ENCODE results near the gene TNFSF4. TPM values are rescaled to one million over a fixed set of nuclear protein-coding genes. Genes with fewer than 3 reads are reported as not detected.

Gene TNFSF4
- total and polyA plus RNA-seq, 2 of the 13 experiments (the other 11 are each of a cell fraction or from before 2014, with no cell fraction given): 2.4 to 7.9 TPM

- TF ChIP-seq ZNF281 (CRISPR knock-in tag; IDR thresholded peaks at IDR 0.05; ENCODE audit: borderline replicate concordance): peak; percentile 37; the same call in 1 of the 2 replicates
- TF ChIP-seq DMTF1 (CRISPR knock-in tag; IDR thresholded peaks at IDR 0.05): no peak
- peak; percentile 48; the same call in 1 of the 2 replicates for TF ChIP-seq NR2F2 (IDR thresholded peaks at IDR 0.05; ENCODE audit: borderline replicate concordance, low read depth)
- peak; percentile 100 for TF ChIP-seq ZNF644 (CRISPR knock-in tag; IDR thresholded peaks at IDR 0.05; ENCODE audit: low read depth)
- no peak for TF ChIP-seq TERF1 (CRISPR knock-in tag; IDR thresholded peaks at IDR 0.05)
- no peak for TF ChIP-seq ZNF770 (CRISPR knock-in tag; IDR thresholded peaks at IDR 0.05)
- TF ChIP-seq MAF1 (CRISPR knock-in tag; IDR thresholded peaks at IDR 0.05; ENCODE audit: borderline replicate concordance): no peak
- TF ChIP-seq ZNF292 (CRISPR knock-in tag; IDR thresholded peaks at IDR 0.05; ENCODE audit: borderline replicate concordance, low read depth): peak; percentile 92; the same call in 1 of the 2 replicates
- no peak for TF ChIP-seq ZSCAN25 (CRISPR knock-in tag; IDR thresholded peaks at IDR 0.05)
- no peak for TF ChIP-seq ZBTB49 (CRISPR knock-in tag; IDR thresholded peaks at IDR 0.05; ENCODE audit: borderline replicate concordance)
- TF ChIP-seq ZNF619 (CRISPR knock-in tag; IDR thresholded peaks at IDR 0.05): no peak
- TF ChIP-seq SRF (IDR thresholded peaks at IDR 0.05; ENCODE audit: low read depth, low read length): no peak
- no peak for TF ChIP-seq ZNF746 (CRISPR knock-in tag; IDR thresholded peaks at IDR 0.05)
- peak; percentile 99 for TF ChIP-seq CEBPB (IDR thresholded peaks at IDR 0.05; ENCODE audit: borderline replicate concordance, low read depth, low read length)
- no peak for TF ChIP-seq ZNF432 (CRISPR knock-in tag; IDR thresholded peaks at IDR 0.05; ENCODE audit: borderline replicate concordance)
- TF ChIP-seq ZNF441 (CRISPR knock-in tag; IDR thresholded peaks at IDR 0.05; ENCODE audit: borderline replicate concordance): no peak
- no peak; the same call in 1 of the 2 replicates for TF ChIP-seq SPEN (CRISPR knock-in tag; IDR thresholded peaks at IDR 0.05; ENCODE audit: low read depth)
Observed at GRCh38 chr1:173205146-173206051, 1.7 kb downstream of the TNFSF4 start (continued).

All from HepG2 (cell line).